Measurements from ENCODE around the gene TRIM10.

The TRIM10 gene

DNA sequence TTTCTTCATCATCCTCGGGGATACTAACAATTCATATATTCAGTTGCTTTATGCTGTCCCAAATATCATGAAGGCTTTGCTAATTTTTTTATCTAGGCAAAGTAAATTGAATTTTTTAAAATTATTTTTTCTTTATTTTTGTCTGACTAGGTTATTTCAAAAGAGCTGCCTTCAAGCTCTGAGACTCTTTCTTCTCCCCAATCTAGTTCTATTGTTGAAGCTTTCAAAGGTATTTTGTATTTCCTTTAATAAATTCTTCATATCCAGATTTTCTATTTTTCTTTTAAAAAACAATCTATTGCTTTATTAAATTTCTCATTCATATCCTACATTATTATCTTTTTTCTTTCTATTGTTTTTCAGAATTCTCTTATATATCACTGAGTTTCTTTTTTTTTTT lies 19.1 kb upstream of the TRIM10 start:
- Histone ChIP-seq H2BK120ac (ENCODE audit: low read depth, low read length) (no peak overlapping the region), H3K9me3 (ENCODE audit: control insufficient read depth, low read length) (peaks cover 14% of the 10 kb centered on the region), H3K4ac (ENCODE audit: low read depth in 1 of 2, low read length in 2 of 2) (no peak overlapping the region), H2AFZ (ENCODE audit: low read depth, low read length) (no peak overlapping the region), H3K18ac (ENCODE audit: low read depth in 1 of 2, low read length in 2 of 2) (no peak overlapping the region), H2BK5ac (ENCODE audit: low read depth, low read length, poor library complexity, severe bottlenecking) (no peak overlapping the region), H3K9ac (ENCODE audit: low read length) (no peak overlapping the region), H2AK5ac (ENCODE audit: low read length, severe bottlenecking) (no peak overlapping the region), H3K27me3 (ENCODE audit: control insufficient read depth in 1 of 2, insufficient read depth in 1 of 2, low read length in 2 of 2) (peaks cover 4 to 37% of the 10 kb centered on the region in 2 experiments), H3K23ac (ENCODE audit: low read length in 2 of 2) (no peak overlapping the region), H3K4me3 (ENCODE audit: insufficient read depth in 1 of 2, low read depth in 1 of 2, low read length in 2 of 2) (no peak overlapping the region), H4K8ac (ENCODE audit: low read length) (no peak overlapping the region), H3K79me1 (replicated peaks; ENCODE audit: low read length, poor library complexity, severe bottlenecking) (no peaks in the 10 kb centered on the region), H3K14ac (ENCODE audit: low read length in 2 of 2) (no peak overlapping the region), H2BK15ac (ENCODE audit: low read depth, poor library complexity, severe bottlenecking) (no peak overlapping the region), H4K91ac (ENCODE audit: low read length) (no peak overlapping the region), H2BK12ac (ENCODE audit: low read length in 2 of 2) (no peak overlapping the region), H3K4me1 (ENCODE audit: control insufficient read depth, insufficient read depth, low read depth, low read length) (no peaks in the 10 kb centered on the region), H3K4me2 (ENCODE audit: low read length, poor library complexity, severe bottlenecking) (no peak overlapping the region), H3K27ac (ENCODE audit: low read length, poor library complexity, severe bottlenecking) (no peak overlapping the region), H3K36me3 (ENCODE audit: control insufficient read depth in 1 of 2, insufficient read depth in 2 of 2, low read depth in 1 of 2, low read length in 2 of 2) (peaks cover 8% of the 10 kb centered on the region in 2 experiments)
- DNase-seq = no peak
- WGBS = no CpG with 5 or more reads among the region's 1 CpG

- DNase-seq = no peak
- H2BK12ac ChIP-seq (ENCODE audit: low read length in 2 of 2) = no peak overlapping the region
- H3K9me3 ChIP-seq (ENCODE audit: control insufficient read depth, low read length) = peaks cover 14% of the 10 kb centered on the region
- H4K8ac ChIP-seq (ENCODE audit: low read length) = no peak overlapping the region
- H3K9ac ChIP-seq (ENCODE audit: low read length) = no peak overlapping the region
- no peak overlapping the region for H2BK5ac ChIP-seq (ENCODE audit: low read depth, low read length, poor library complexity, severe bottlenecking)
- no peak overlapping the region for H3K27ac ChIP-seq (ENCODE audit: low read length, poor library complexity, severe bottlenecking)
- H4K91ac ChIP-seq (ENCODE audit: low read length) = no peak overlapping the region
- no peaks in the 10 kb centered on the region for H3K4me1 ChIP-seq (ENCODE audit: control insufficient read depth, insufficient read depth, low read depth, low read length)
- H3K14ac ChIP-seq (ENCODE audit: low read length in 2 of 2) = no peak overlapping the region
- H3K18ac ChIP-seq (ENCODE audit: low read depth in 1 of 2, low read length in 2 of 2) = no peak overlapping the region
- no peak overlapping the region for H3K4ac ChIP-seq (ENCODE audit: low read depth in 1 of 2, low read length in 2 of 2)
- H2BK15ac ChIP-seq (ENCODE audit: low read depth, poor library complexity, severe bottlenecking) = no peak overlapping the region
- H2AFZ ChIP-seq (ENCODE audit: low read depth, low read length) = no peak overlapping the region
- no peak overlapping the region for H3K4me3 ChIP-seq (ENCODE audit: insufficient read depth in 1 of 2, low read depth in 1 of 2, low read length in 2 of 2)
- no peak overlapping the region for H2BK120ac ChIP-seq (ENCODE audit: low read depth, low read length)
- no peaks in the 10 kb centered on the region for H3K36me3 ChIP-seq (ENCODE audit: control insufficient read depth in 1 of 2, insufficient read depth in 2 of 2, low read depth in 1 of 2, low read length in 2 of 2)
- H3K79me1 ChIP-seq (replicated peaks; ENCODE audit: low read length, poor library complexity, severe bottlenecking) = no peaks in the 10 kb centered on the region
- no peak overlapping the region for H2AK5ac ChIP-seq (ENCODE audit: low read length, severe bottlenecking)
- no peak overlapping the region for H3K4me2 ChIP-seq (ENCODE audit: low read length, poor library complexity, severe bottlenecking)
- peaks cover 11 to 50% of the 10 kb centered on the region in 2 experiments for H3K27me3 ChIP-seq (ENCODE audit: control insufficient read depth in 1 of 2, insufficient read depth in 1 of 2, low read length in 2 of 2)
- no peak overlapping the region for H3K23ac ChIP-seq (ENCODE audit: low read length in 2 of 2)
- 88% methylated on average over 1 of the region's 1 CpG for WGBS
Observed at GRCh38 chr6:30178837-30179236, 17.8 kb upstream of the TRIM10 start.

GRCh38 chr6:30175765-30176164 lies 14.8 kb upstream of the TRIM10 start:
- Histone ChIP-seq H2BK120ac (ENCODE audit: low read depth, low read length) (no peak overlapping the region), H3K9ac (ENCODE audit: low read length) (no peak overlapping the region), H4K91ac (ENCODE audit: low read length) (no peak overlapping the region), H3K4me1 (ENCODE audit: control insufficient read depth, insufficient read depth, low read depth, low read length) (peaks cover 6% of the 10 kb centered on the region), H2AFZ (ENCODE audit: low read depth, low read length) (no peak overlapping the region), H3K4me3 (ENCODE audit: insufficient read depth in 1 of 2, low read depth in 1 of 2, low read length in 2 of 2) (no peak overlapping the region), H2BK12ac (ENCODE audit: low read length in 2 of 2) (no peak overlapping the region), H4K8ac (ENCODE audit: low read length) (no peak overlapping the region), H3K4me2 (ENCODE audit: low read length, poor library complexity, severe bottlenecking) (no peak overlapping the region), H3K18ac (ENCODE audit: low read depth in 1 of 2, low read length in 2 of 2) (no peak overlapping the region), H3K9me3 (ENCODE audit: control insufficient read depth, low read length) (peaks cover 14% of the 10 kb centered on the region), H3K27me3 (ENCODE audit: control insufficient read depth in 1 of 2, insufficient read depth in 1 of 2, low read length in 2 of 2) (peaks cover 35 to 77% of the 10 kb centered on the region in 2 experiments), H3K79me1 (replicated peaks; ENCODE audit: low read length, poor library complexity, severe bottlenecking) (no peaks in the 10 kb centered on the region), H3K14ac (ENCODE audit: low read length in 2 of 2) (no peak overlapping the region), H3K23ac (ENCODE audit: low read length in 2 of 2) (no peak overlapping the region), H2BK15ac (ENCODE audit: low read depth, poor library complexity, severe bottlenecking) (no peak overlapping the region), H3K4ac (ENCODE audit: low read depth in 1 of 2, low read length in 2 of 2) (no peak overlapping the region), H3K27ac (ENCODE audit: low read length, poor library complexity, severe bottlenecking) (no peak overlapping the region), H2BK5ac (ENCODE audit: low read depth, low read length, poor library complexity, severe bottlenecking) (no peak overlapping the region), H2AK5ac (ENCODE audit: low read length, severe bottlenecking) (no peak overlapping the region), H3K36me3 (ENCODE audit: control insufficient read depth in 1 of 2, insufficient read depth in 2 of 2, low read depth in 1 of 2, low read length in 2 of 2) (no peaks in the 10 kb centered on the region)
- no peak for DNase-seq
- no CpG with 5 or more reads among the region's 2 CpGs for WGBS

DNA sequence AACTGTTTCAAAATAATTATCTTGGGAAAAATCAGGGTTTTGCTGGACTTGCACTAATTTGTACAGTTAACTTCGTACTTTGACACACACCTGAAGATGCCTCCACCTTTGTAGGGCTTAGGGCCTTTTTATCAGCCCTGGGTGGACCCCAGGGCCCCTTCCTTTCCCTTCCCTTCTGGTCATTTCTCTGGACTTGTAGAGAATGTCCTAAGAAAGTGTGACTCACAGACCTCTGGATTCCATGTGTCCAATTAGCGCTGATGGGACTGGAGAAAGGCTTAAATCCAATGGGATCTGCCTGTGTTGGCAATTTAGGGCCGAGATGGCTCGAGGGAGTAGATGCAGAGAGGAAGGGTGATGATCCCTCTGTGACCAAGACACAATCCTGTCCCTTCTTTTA lies 11.7 kb upstream of the TRIM10 start:
- no peak overlapping the region for H3K4ac ChIP-seq (ENCODE audit: low read depth in 1 of 2, low read length in 2 of 2)
- H3K36me3 ChIP-seq (ENCODE audit: control insufficient read depth in 1 of 2, insufficient read depth in 2 of 2, low read depth in 1 of 2, low read length in 2 of 2) = no peaks in the 10 kb centered on the region
- no peak overlapping the region for H2BK12ac ChIP-seq (ENCODE audit: low read length in 2 of 2)
- no peak overlapping the region for H2BK120ac ChIP-seq (ENCODE audit: low read depth, low read length)
- H2BK5ac ChIP-seq (ENCODE audit: low read depth, low read length, poor library complexity, severe bottlenecking) = no peak overlapping the region
- no peak overlapping the region for H2AFZ ChIP-seq (ENCODE audit: low read depth, low read length)
- H3K23ac ChIP-seq (ENCODE audit: low read length in 2 of 2) = no peak overlapping the region
- H2AK5ac ChIP-seq (ENCODE audit: low read length, severe bottlenecking) = no peak overlapping the region
- H3K4me2 ChIP-seq (ENCODE audit: low read length, poor library complexity, severe bottlenecking) = no peak overlapping the region
- no peaks in the 10 kb centered on the region for H3K9me3 ChIP-seq (ENCODE audit: control insufficient read depth, low read length)
- H3K18ac ChIP-seq (ENCODE audit: low read depth in 1 of 2, low read length in 2 of 2) = no peak overlapping the region
- no peak overlapping the region for H3K14ac ChIP-seq (ENCODE audit: low read length in 2 of 2)
- no peak overlapping the region for H3K4me3 ChIP-seq (ENCODE audit: insufficient read depth in 1 of 2, low read depth in 1 of 2, low read length in 2 of 2)
- H3K27ac ChIP-seq (ENCODE audit: low read length, poor library complexity, severe bottlenecking) = no peak overlapping the region
- no peak overlapping the region for H4K91ac ChIP-seq (ENCODE audit: low read length)
- no peak overlapping the region for H3K9ac ChIP-seq (ENCODE audit: low read length)
- DNase-seq = peak; percentile 13
- peaks cover 6% of the 10 kb centered on the region for H3K4me1 ChIP-seq (ENCODE audit: control insufficient read depth, insufficient read depth, low read depth, low read length)
- H3K27me3 ChIP-seq (ENCODE audit: control insufficient read depth in 1 of 2, insufficient read depth in 1 of 2, low read length in 2 of 2) = peaks cover 61 to 84% of the 10 kb centered on the region in 2 experiments
- 85% methylated on average over 4 of the region's 4 CpGs for WGBS
- H3K79me1 ChIP-seq (replicated peaks; ENCODE audit: low read length, poor library complexity, severe bottlenecking) = no peaks in the 10 kb centered on the region
- H2BK15ac ChIP-seq (ENCODE audit: low read depth, poor library complexity, severe bottlenecking) = no peak overlapping the region
- H4K8ac ChIP-seq (ENCODE audit: low read length) = no peak overlapping the region

Measured in mesenchymal stem cell (in vitro differentiated cells and primary cell).